ENCODE measurements around the gene C1orf167. TPM values are rescaled to one million over a fixed set of nuclear protein-coding genes. Genes with fewer than 3 reads are reported as not detected.
A peak's percentile ranks its signal among the peaks of the same experiment; 100 is the strongest.

Gene C1orf167
- total RNA-seq, 1 donor from 2014 or later: not detected

DNA sequence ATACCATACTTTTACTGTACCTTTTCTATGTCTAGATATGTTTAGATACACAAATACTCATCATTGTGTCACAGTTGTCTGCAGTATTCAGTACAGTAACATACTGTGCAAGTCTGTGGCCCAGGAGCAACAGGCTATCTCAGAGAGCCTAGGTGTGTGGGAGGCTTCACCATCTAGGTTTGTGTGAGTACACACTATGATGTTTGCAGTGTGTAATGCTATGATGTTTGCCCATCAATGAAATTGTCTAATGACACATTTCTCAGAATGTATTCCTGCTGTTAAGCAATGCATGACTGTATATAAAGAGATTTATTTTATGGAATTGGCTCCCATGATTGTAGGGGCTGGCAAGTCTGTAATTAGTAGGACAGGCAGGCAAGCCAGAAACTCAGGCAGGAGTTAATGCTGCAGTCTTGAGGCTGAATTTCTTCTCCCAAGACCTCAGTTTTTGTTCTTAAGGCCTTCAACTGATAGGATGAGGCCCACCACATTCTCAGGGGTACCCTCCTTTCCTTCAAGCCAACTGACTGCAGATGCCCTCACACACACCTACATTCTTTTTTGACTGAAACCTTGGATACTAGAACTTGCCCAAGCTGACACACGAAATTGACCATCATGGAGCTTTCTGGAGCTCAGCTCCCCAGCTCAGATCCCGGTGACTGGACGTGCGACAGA, 33.7 kb upstream of the C1orf167 start:
- TF ChIP-seq CTCF (IDR thresholded peaks at IDR 0.05; ENCODE audit: insufficient read depth, low read length, poor library complexity, severe bottlenecking): no peak
- no peak for DNase-seq (ENCODE audit: low read depth)

DNA sequence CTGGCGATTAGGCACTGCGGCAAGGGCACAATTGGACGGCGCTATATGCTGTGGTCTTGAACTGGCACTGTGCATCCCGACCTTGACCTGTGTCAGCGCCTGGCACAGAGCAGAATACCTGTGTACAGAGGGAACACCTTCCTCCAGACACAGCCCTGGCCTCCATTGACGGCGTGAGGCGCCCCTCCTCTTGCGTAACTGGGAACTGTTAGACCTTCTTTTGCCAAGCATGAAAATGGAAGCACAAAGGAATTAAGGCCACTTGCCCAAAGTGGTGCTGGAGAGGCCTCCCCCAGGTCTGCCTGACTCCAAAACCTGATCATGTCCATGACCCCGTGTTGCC, 32.9 kb upstream of the C1orf167 start:
- Histone ChIP-seq H3K4me3 (ENCODE audit: low read depth, low read length) (no peak overlapping the region), H3K36me3 (ENCODE audit: control insufficient read depth, insufficient read depth, low read length) (no peaks in the 10 kb centered on the region), H3K27me3 (ENCODE audit: control insufficient read depth, insufficient read depth, low read length) (peaks cover 3% of the 10 kb centered on the region)
- TF ChIP-seq CTCF (IDR thresholded peaks at IDR 0.05; ENCODE audit: insufficient read depth, low read length, poor library complexity, severe bottlenecking): no peak
- no peak for DNase-seq (ENCODE audit: low read depth)

More for the DNA sequence above, 33.7 kb upstream of the C1orf167 start:
- Histone ChIP-seq H3K27me3 (ENCODE audit: control insufficient read depth, insufficient read depth, low read length) (peaks cover 3% of the 10 kb centered on the region), H3K36me3 (ENCODE audit: control insufficient read depth, insufficient read depth, low read length) (no peaks in the 10 kb centered on the region), H3K4me3 (ENCODE audit: low read depth, low read length) (no peak overlapping the region)

DNA sequence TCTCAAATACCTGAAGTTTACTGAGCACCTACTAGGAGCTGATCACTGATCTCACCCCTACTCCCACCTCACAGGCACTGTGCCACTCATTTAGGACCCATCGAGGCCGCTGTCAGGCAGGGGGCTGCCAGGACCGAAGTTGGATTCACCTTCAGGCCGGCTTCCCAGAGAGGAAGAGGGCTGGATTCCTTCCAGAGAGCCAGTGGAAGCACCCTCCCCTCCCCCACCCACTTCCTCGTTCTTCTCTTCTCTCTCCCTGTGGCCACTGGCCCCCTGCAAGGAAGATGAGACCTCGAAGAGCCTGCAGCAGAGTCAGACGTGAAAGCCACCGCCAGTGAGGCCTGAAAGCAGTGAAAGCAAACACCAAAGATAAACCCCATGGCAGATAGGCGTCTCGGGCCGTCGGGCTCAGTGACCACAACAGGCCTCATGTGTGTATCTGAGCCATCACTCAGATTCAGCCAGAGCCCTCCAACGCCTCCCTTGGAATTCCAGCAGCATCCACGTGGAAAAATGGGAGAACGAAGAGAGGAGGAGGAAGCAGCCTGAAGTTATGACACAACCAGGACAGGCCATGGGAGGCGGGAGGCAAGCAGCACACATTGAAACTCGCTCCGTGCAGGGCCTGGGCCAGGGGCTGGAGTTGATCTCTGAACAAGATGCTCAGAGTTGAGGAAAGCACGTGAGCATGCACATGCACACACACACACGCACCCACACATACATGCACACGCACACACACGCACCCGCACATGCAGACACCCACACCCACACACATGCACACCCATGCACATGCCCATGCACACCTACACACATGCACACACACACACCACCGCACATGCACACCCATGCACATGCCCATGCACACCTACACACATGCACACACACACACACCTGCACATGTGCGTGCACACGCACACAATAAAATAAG, 32.2 kb upstream of the C1orf167 start:
- Histone ChIP-seq H3K27me3 (ENCODE audit: control insufficient read depth, insufficient read depth, low read length) (peaks cover 3% of the 10 kb centered on the region), H3K36me3 (ENCODE audit: control insufficient read depth, insufficient read depth, low read length) (no peaks in the 10 kb centered on the region), H3K4me3 (ENCODE audit: low read depth, low read length) (no peak overlapping the region)
- no peak for DNase-seq (ENCODE audit: low read depth)
- no peak for TF ChIP-seq CTCF (IDR thresholded peaks at IDR 0.05; ENCODE audit: insufficient read depth, low read length, poor library complexity, severe bottlenecking)

DNA sequence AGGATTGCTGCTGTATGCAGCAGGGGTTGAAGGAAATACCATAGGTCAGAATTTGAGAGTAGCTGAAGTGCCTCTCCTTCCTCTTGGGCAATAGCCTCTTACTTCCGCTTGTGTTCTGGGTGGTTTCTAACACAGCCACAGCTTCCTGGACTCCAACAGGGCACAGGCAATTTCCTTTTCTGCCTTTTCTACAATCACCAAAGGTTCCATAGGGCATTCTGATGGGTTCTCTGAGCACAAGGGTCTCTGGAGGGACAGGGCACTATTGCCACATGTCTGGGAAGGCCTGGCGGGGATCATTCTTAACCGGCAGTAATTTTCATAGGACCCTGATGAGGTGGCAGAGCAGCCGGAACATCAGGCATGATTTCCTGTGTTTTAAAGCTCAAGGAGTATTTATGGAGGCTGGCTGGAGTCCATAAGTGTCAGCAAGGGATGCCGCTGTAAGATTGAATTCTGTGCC, 31.5 kb upstream of the C1orf167 start:
- H3K27me3 ChIP-seq (ENCODE audit: control insufficient read depth, insufficient read depth, low read length): peaks cover under 1% of the 10 kb centered on the region
- no peak for DNase-seq (ENCODE audit: low read depth)
- TF ChIP-seq CTCF (IDR thresholded peaks at IDR 0.05; ENCODE audit: insufficient read depth, low read length, poor library complexity, severe bottlenecking): no peak
- no peak overlapping the region for H3K4me3 ChIP-seq (ENCODE audit: low read depth, low read length)
- H3K36me3 ChIP-seq (ENCODE audit: control insufficient read depth, insufficient read depth, low read length): no peaks in the 10 kb centered on the region

- Histone ChIP-seq H3K4me3 (ENCODE audit: low read depth, low read length) (peak overlapping the region; percentile 15), H3K36me3 (ENCODE audit: control insufficient read depth, insufficient read depth, low read length) (no peaks in the 10 kb centered on the region), H3K27me3 (ENCODE audit: control insufficient read depth, insufficient read depth, low read length) (no peaks in the 10 kb centered on the region)
- DNase-seq (ENCODE audit: low read depth): no peak
- TF ChIP-seq CTCF (IDR thresholded peaks at IDR 0.05; ENCODE audit: insufficient read depth, low read length, poor library complexity, severe bottlenecking): no peak
These were observed 30.2 kb upstream of the C1orf167 start for GRCh38 chr1:11731691-11732283.

Data from kidney epithelial cell (primary cell).